Colonic mucosa (tissue), 4 donors: ENCODE results near the gene SKIDA1. TPM values are rescaled to one million over a fixed set of nuclear protein-coding genes. Genes with fewer than 3 reads are reported as not detected.
"Not testable (repeated sequence)": the region's sequence is repeated elsewhere in the genome, so short reads cannot be mapped to it uniquely, and the experiment has no call there.

Source experiments
- DNase-seq: peaks from one replicate; pipeline ENCODE4 v3.0.0-alpha.2; 2020
- H3K27ac ChIP-seq: fragments of 200-600 bp; one replicate; pipeline ENCODE4 v1.8.0; 2021
- H3K27me3 ChIP-seq: fragments of 200-600 bp; one replicate; pipeline ENCODE4 v1.8.0; 2021
- H3K36me3 ChIP-seq: fragments of 200-600 bp; one replicate; pipeline ENCODE4 v1.8.0; 2021
- H3K4me1 ChIP-seq: fragments of 200-600 bp; one replicate; pipeline ENCODE4 v1.8.0; 2021; ENCODE audit warnings: mild to moderate bottlenecking
- H3K4me3 ChIP-seq: fragments of 200-600 bp; one replicate; pipeline ENCODE4 v1.8.0; 2021
- H3K9ac ChIP-seq, 2 donors: one replicate each; pipeline ENCODE4 v1.7.0; 2013; ENCODE audit warnings: control low read depth in 2 of 2, low read depth in 2 of 2, low read length in 2 of 2
- H3K9me3 ChIP-seq: fragments of 200-600 bp; one replicate; pipeline ENCODE4 v1.8.0; 2021
- CTCF ChIP-seq: fragments of 200-600 bp; IDR thresholded peaks from one replicate; pipeline ENCODE4 v1.8.0; 2022; ENCODE audit warnings: antibody characterized with exemption, mild to moderate bottlenecking
- intact Hi-C: fragments of 100-400 bp; cut with DNase I; formaldehyde crosslinking; loops from one replicate; pipeline ENCODE4 v1.14.1; 2022
- total RNA-seq, 2 donors: library from RNA; stranded (reverse); fragmentation: NEBNext Ultra II Directional in 1 of 2; extraction: Animal tissue kit (Norgen Biotek cat#: 25700) in 1 of 2; gene quantifications; one replicate each; pipeline ENCODE4 v1.2.1, GENCODE V29; 2021
- donor health status: healthy.
- donor health status: DM: no; HTN: no; CAD: no.
- donor health status: DM: no; HTN: no; CAD: no.

SKIDA1 gene
- under 1 TPM; 0.10 to 0.45 TPM for total RNA-seq

GRCh38 chr10:21525367-21526187 lies at the start of gene SKIDA1:
TSS of gene SKIDA1 (minus strand) at chr10:21525682. CDS start at chr10:21517822, 7,860 bp downstream.
- H3K4me1 ChIP-seq: no peaks in the 10 kb centered on the region
- peak within 1 kb of the TSS; percentile 88 for H3K27ac ChIP-seq
- no peaks in the 10 kb centered on the region for H3K9me3 ChIP-seq
- DNase-seq: peak; percentile 91
- H3K36me3 ChIP-seq: no peaks in the 10 kb centered on the region
- no peak for TF ChIP-seq CTCF
- peak within 1 kb of the TSS; percentile 62 for H3K4me3 ChIP-seq
- intact Hi-C loops: loop anchor here (10.0 kb wide), 1 partner anchor 799 kb away; the partner anchor contains the start of gene BMI1
- H3K9ac ChIP-seq: peak within 1 kb of the TSS; percentile 70 to 83
- peaks cover 5% of the 10 kb centered on the region for H3K27me3 ChIP-seq

GRCh38 chr10:21574514-21574913 lies 49.0 kb upstream of the SKIDA1 start:
- intact Hi-C loops, H3K4me3 ChIP-seq, H3K9me3 ChIP-seq, H3K27ac ChIP-seq, H3K36me3 ChIP-seq, DNase-seq, H3K4me1 ChIP-seq, H3K9ac ChIP-seq, H3K27me3 ChIP-seq: not testable (repeated sequence)

GRCh38 chr10:21572578-21572977 lies 47.1 kb upstream of the SKIDA1 start:
- TF ChIP-seq CTCF: no peak
- H3K36me3 ChIP-seq: no peaks in the 10 kb centered on the region
- H3K27me3 ChIP-seq: no peaks in the 10 kb centered on the region
- H3K4me1 ChIP-seq: no peaks in the 10 kb centered on the region
- intact Hi-C loops: no loop called here
- DNase-seq: no peak
- no peak overlapping the region for H3K9ac ChIP-seq
- H3K9me3 ChIP-seq: no peaks in the 10 kb centered on the region
- H3K4me3 ChIP-seq: no peak overlapping the region
- no peak overlapping the region for H3K27ac ChIP-seq

- Histone ChIP-seq H3K27me3 (no peaks in the 10 kb centered on the region), H3K36me3 (no peaks in the 10 kb centered on the region), H3K9me3 (no peaks in the 10 kb centered on the region), H3K9ac (no peak overlapping the region), H3K4me3 (no peak overlapping the region), H3K4me1 (no peaks in the 10 kb centered on the region), H3K27ac (no peak overlapping the region)
- TF ChIP-seq CTCF: no peak
- DNase-seq: no peak
- intact Hi-C loops: no loop called here
Measured at GRCh38 chr10:21570761-21571521, 45.5 kb upstream of the SKIDA1 start.

- H3K27ac ChIP-seq, intact Hi-C loops, H3K4me1 ChIP-seq, H3K36me3 ChIP-seq, DNase-seq, H3K9me3 ChIP-seq, H3K9ac ChIP-seq, H3K4me3 ChIP-seq, H3K27me3 ChIP-seq: not testable (repeated sequence)
Measured at GRCh38 chr10:21558984-21559383, 33.5 kb upstream of the SKIDA1 start.

GRCh38 chr10:21556527-21556926 lies 31.0 kb upstream of the SKIDA1 start:
- intact Hi-C loops: no loop called here
- Histone ChIP-seq H3K9ac (no peak overlapping the region), H3K4me3 (no peak overlapping the region), H3K27me3 (no peaks in the 10 kb centered on the region), H3K4me1 (no peaks in the 10 kb centered on the region), H3K9me3 (no peaks in the 10 kb centered on the region), H3K27ac (no peak overlapping the region), H3K36me3 (no peaks in the 10 kb centered on the region)
- no peak for TF ChIP-seq CTCF
- no peak for DNase-seq
